Adrenal gland (tissue), 12 donors: ENCODE measurements around the gene PSMD4. TPM values are rescaled to one million over a fixed set of nuclear protein-coding genes. Genes with fewer than 3 reads are reported as not detected.

Experiments
- DNase-seq, 7 donors: peaks; one replicate each; pipeline ENCODE4 v3.0.0-alpha.2; 2019 to 2020
- H3K27ac ChIP-seq, 5 donors: fragments of 200-600 bp; sonication (generic) in 4 of 5; 1 replicate in 3 of 5; 2 replicates in 2 of 5; pipeline versions ENCODE4 v1.5.1 to v1.8.0; 2016 to 2020; ENCODE audit warnings: mild to moderate bottlenecking in 1 of 5
- H3K27me3 ChIP-seq: fragments of 200-600 bp; 2 replicates; pipeline ENCODE4 v1.8.0; 2021
- H3K36me3 ChIP-seq, 2 donors: fragments of 200-600 bp; replicated peaks in 1 of 2; 1 replicate in 1 of 2; 2 replicates in 1 of 2; pipeline versions ENCODE4 v1.5.1 to v1.8.0; 2018 to 2022
- H3K4me1 ChIP-seq, 2 donors: fragments of 200-600 bp; replicated peaks in 1 of 2; 1 replicate in 1 of 2; 2 replicates in 1 of 2; pipeline versions ENCODE4 v1.5.1 to v1.8.0; 2018 to 2021
- H3K4me3 ChIP-seq, 4 donors: fragments of 200-600 bp; sonication (generic) in 3 of 4; one replicate each; pipeline ENCODE4 v1.5.1; 2016 to 2018
- H3K9me3 ChIP-seq, 3 donors: fragments of 200-600 bp; sonication (generic) in 1 of 3; replicated peaks in 1 of 3; 1 replicate in 2 of 3; 2 replicates in 1 of 3; pipeline versions ENCODE4 v1.5.1 to v1.8.0; 2016 to 2021
- CTCF ChIP-seq, 6 experiments: fragments of 450-650 bp in 4 of 6; fragments of 200-600 bp in 2 of 6; sonication (generic) in 1 of 6; IDR thresholded peaks; 1 replicate in 5 of 6; 2 replicates in 1 of 6; pipeline versions ENCODE4 v1.5.1 to v1.8.0; 2016 to 2021; ENCODE audit warnings: antibody characterized with exemption in 6 of 6, mild to moderate bottlenecking in 2 of 6, moderate library complexity in 1 of 6
- POLR2A ChIP-seq, 2 donors: fragments of 450-650 bp; IDR thresholded peaks; one replicate each; pipeline ENCODE4 v1.6.1; 2017; ENCODE audit warnings: antibody characterized with exemption in 2 of 2, mild to moderate bottlenecking in 2 of 2, moderate library complexity in 1 of 2
- WGBS, 4 donors: extraction: QIAGEN DNeasy Blood & Tissue Kit in 2 of 4; methylation state at CpG; one replicate each; pipeline versions ENCODE4 v1.1.5 to v1.1.7; 2013 to 2017; 5-methylcytosine and 5-hydroxymethylcytosine counted together
- intact Hi-C, 2 donors: fragments of 100-400 bp; cut with DNase I; formaldehyde crosslinking; loops; one replicate each; pipeline versions ENCODE4 v1.14.1 to v1.15.0; 2022 to 2023
- polyA plus RNA-seq, 3 donors: library from polyadenylated mRNA; stranded (reverse); fragments of 200-250 nt in 2 of 3; fragments of 350-450 nt in 1 of 3; fragmentation: Illumina TruSeq in 1 of 3; extraction: RNeasy Lipid Tissue Mini Kit (QIAGEN cat#74804) in 1 of 3; gene quantifications; one replicate each; pipeline ENCODE4 v1.2.3, GENCODE V29; 2013 to 2014
- total RNA-seq, 9 donors: library from RNA; depleted of rRNA in 4 of 9; stranded (reverse); fragments of >200 nt in 4 of 9; fragments of 120-200 nt in 1 of 9; fragmentation: NEBNext Ultra II Directional in 1 of 9; extraction: Animal tissue kit (Norgen Biotek cat#: 25700) in 1 of 9; gene quantifications; one replicate each; pipeline versions ENCODE4 v1.1.0 to v1.2.4, GENCODE V29; 2013 to 2023
- donor health status: healthy with polysubstance abuse.
- donor health status: Bipolar disorder and iron deficiency.
- donor health status: DM: yes; HTN: yes; CAD: no.
- donor health status: DM: no; HTN: no; CAD: no.
- donor health status: DM: no; HTN: no; CAD: no.
- donor health status: DM: yes; HTN: yes; CAD: no.

The PSMD4 gene
- total and polyA plus RNA-seq, 12 donors: 99.5 to 380 (median 156) TPM

DNA sequence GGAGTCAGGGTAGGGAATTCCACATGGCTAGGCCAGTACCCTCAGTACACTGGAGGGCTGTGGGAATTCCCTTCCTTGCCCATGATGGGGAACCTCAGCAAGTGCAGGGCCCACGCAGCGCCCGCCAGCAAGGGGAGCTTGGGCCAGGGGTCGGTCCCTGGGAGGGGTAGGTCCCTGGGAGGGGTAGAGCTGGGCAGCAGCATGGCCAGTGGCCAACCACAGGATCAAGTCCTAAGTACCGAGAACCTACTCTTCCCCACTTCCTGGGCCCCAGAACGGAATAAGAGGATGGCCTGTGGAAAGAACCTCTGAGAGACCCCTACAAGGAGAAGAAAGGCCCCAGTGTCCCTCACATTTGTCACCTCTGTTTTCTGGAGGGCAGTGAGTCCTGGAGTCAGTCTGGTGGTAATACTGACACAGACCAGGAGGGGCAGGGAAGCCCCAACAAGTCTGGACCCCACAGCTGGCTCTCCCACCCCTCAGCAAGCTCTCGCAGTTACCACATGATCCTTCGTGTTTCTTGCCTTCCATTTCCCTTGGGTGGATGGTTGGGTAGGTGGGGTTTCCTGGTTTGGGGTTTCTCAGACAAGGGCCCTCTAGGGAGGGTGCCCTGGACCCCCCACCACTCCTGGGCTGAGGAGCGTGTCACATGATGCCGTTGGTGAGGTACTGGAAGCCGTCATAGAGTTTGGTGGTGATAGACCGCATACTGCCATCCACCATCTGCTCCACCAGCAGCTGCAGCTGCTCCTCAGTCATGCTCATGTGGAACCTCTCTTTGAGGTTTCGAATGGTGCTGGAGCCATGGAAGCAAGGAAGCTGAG is 37.9 kb downstream of the PSMD4 start:
- H3K27me3 ChIP-seq: no peaks in the 10 kb centered on the region
- WGBS, 4 donors: 82 to 85% (median 83%) methylated on average over 11 to 13 of the region's 13 CpGs
- DNase-seq: no peak
- no peaks in the 10 kb centered on the region for H3K9me3 ChIP-seq
- H3K36me3 ChIP-seq: peaks cover 0 to 94% of the 10 kb centered on the region in 2 donors
- TF ChIP-seq CTCF (IDR thresholded peaks at IDR 0.05) (peak in 1 of 6 experiments; percentile 17), POLR2A (IDR thresholded peaks at IDR 0.05) (no peak)
- no peak overlapping the region for H3K4me3 ChIP-seq
- no peaks in the 10 kb centered on the region for H3K4me1 ChIP-seq
- no peak overlapping the region for H3K27ac ChIP-seq
- intact Hi-C loops: no loop called here

DNA sequence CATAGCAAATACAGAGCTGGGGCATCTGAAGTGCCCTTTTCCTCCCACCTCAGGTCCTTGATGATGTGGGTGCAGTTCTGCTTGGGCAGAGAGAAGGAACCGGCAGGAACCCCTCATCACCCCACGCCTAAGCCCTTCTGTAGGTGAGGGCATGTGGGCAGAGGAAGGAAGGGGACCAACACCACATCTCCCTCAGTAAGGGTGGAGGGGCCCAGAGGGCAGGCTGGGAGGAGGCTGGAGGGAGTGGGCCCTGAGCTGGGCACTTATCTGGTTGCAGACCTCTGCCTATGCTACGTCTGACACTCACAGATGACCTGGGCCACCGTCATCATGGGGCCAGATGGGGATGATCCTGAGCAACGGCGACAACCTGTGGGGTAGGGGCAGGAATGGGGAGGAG is 38.6 kb downstream of the PSMD4 start:
- Histone ChIP-seq H3K27ac (no peak overlapping the region), H3K4me3 (no peak overlapping the region), H3K9me3 (no peaks in the 10 kb centered on the region), H3K4me1 (no peaks in the 10 kb centered on the region), H3K27me3 (no peaks in the 10 kb centered on the region), H3K36me3 (peaks cover 0 to 94% of the 10 kb centered on the region in 2 donors)
- intact Hi-C loops: no loop called here
- DNase-seq: no peak
- TF ChIP-seq CTCF (IDR thresholded peaks at IDR 0.05) (no peak), POLR2A (IDR thresholded peaks at IDR 0.05) (no peak)
- 78 to 89% (median 86%) methylated on average over 6 of the region's 6 CpGs for WGBS, 4 donors

- H3K36me3 ChIP-seq: peaks cover 0 to 94% of the 10 kb centered on the region in 2 donors
- intact Hi-C loops: loop anchor here in 1 of 2 donors (5.0 kb wide), 1 partner anchor 47 kb away; no protein-coding TSS in a partner anchor
- H3K27me3 ChIP-seq: no peaks in the 10 kb centered on the region
- WGBS, 4 donors: 86 to 97% (median 87%) methylated on average over 2 of the region's 2 CpGs
- no peak for DNase-seq
- no peak for TF ChIP-seq CTCF (IDR thresholded peaks at IDR 0.05)
- TF ChIP-seq POLR2A (IDR thresholded peaks at IDR 0.05): no peak
- no peak overlapping the region for H3K4me3 ChIP-seq
- no peak overlapping the region for H3K27ac ChIP-seq
- no peaks in the 10 kb centered on the region for H3K9me3 ChIP-seq
- H3K4me1 ChIP-seq: no peaks in the 10 kb centered on the region
These were observed 40.4 kb downstream of the PSMD4 start for GRCh38 chr1:151294742-151295462.

- H3K4me1 ChIP-seq: peaks cover 39 to 61% of the 10 kb centered on the region in 2 donors
- intact Hi-C loops: loop anchor here in 1 of 2 donors (10.0 kb wide), 1 partner anchor 85 kb away; the partner anchor contains the start of gene PSMB4
- TF ChIP-seq CTCF (IDR thresholded peaks at IDR 0.05): no peak
- no peaks in the 10 kb centered on the region for H3K9me3 ChIP-seq
- peak in 1 of 7 donors; percentile 37 for DNase-seq
- WGBS, 4 donors: 50 to 71% (median 61%) methylated on average over 7 of the region's 7 CpGs
- H3K4me3 ChIP-seq: no peak overlapping the region
- peak overlapping the region in 2 of 5 donors; percentile 90 to 93 for H3K27ac ChIP-seq
- H3K36me3 ChIP-seq: peaks cover 0 to 51% of the 10 kb centered on the region in 2 donors
- H3K27me3 ChIP-seq: no peaks in the 10 kb centered on the region
These were observed 55.3 kb downstream of the PSMD4 start for GRCh38 chr1:151309811-151310323.
